ENCODE measurements around the gene RAB7B. TPM values are rescaled to one million over a fixed set of nuclear protein-coding genes. Genes with fewer than 3 reads are reported as not detected.

RAB7B gene
- total RNA-seq, 1 experiment from 2014 or later = 0.22 TPM

GRCh38 chr1:205980237-205980870, 22.8 kb downstream of the RAB7B start (continued):
- TF ChIP-seq REST (IDR thresholded peaks at IDR 0.05; ENCODE audit: low read depth) = no peak
- no peak for TF ChIP-seq RAD21 (IDR thresholded peaks at IDR 0.05; ENCODE audit: low read depth)

GRCh38 chr1:205979301-205979700, 23.9 kb downstream of the RAB7B start:
- no peak for DNase-seq (ENCODE audit: low read depth, low spot score)
- CTCF ChIA-PET = interaction anchor here (6.6 kb wide), 1 partner anchor 61 kb away, joined by 339 read pairs; no protein-coding TSS in a partner anchor
- Histone ChIP-seq H3K4me3 (replicated peaks in 1 of 2; ENCODE audit: low read depth in 1 of 2, low read length in 2 of 2) (no peak overlapping the region), H3K9ac (ENCODE audit: low read length) (no peak overlapping the region), H3K27me3 (ENCODE audit: insufficient read depth, low read length) (no peaks in the 10 kb centered on the region), H3K27ac (ENCODE audit: low read depth, low read length) (no peak overlapping the region), H3K4me2 (ENCODE audit: low read length) (no peak overlapping the region), H3K36me3 (ENCODE audit: control insufficient read depth in 1 of 2, insufficient read depth in 2 of 2, low read length in 2 of 2) (no peaks in the 10 kb centered on the region), H3K9me3 (ENCODE audit: control insufficient read depth in 1 of 2, insufficient read depth in 1 of 2, low read depth in 1 of 2, low read length in 2 of 2) (no peaks in the 10 kb centered on the region), H2AFZ (ENCODE audit: low read depth, low read length, poor library complexity, severe bottlenecking) (no peak overlapping the region), H3K9me2 (ENCODE audit: insufficient read depth) (no peaks in the 10 kb centered on the region), H3K79me2 (ENCODE audit: insufficient read depth, low read length) (no peaks in the 10 kb centered on the region), H4K20me1 (ENCODE audit: insufficient read depth) (no peaks in the 10 kb centered on the region), H3K4me1 (ENCODE audit: control insufficient read depth in 1 of 2, insufficient read depth in 2 of 2, low read length in 2 of 2) (peaks cover 9 to 20% of the 10 kb centered on the region in 2 experiments)
- no peak for ATAC-seq
- intact Hi-C loops (cut with micrococcal nuclease) = loop anchor here (5.0 kb wide), 1 partner anchor 387 kb away; no protein-coding TSS in a partner anchor
- RAD21 ChIA-PET (ENCODE audit: low non-redundant PET in 1 of 2, low total read pairs in 2 of 2, uncharacterized antibody in 2 of 2, unreplicated experiment in 2 of 2) = interaction anchor here in 1 of 2 experiments (1.1 to 2.6 kb wide), 2 partner anchors 61 to 321 kb away, joined by 5 to 18 read pairs; no protein-coding TSS in a partner anchor
- BruUV-seq (replicated peaks) = no TSS peak
- no peak for TF ChIP-seq TCF7L2 (IDR thresholded peaks at IDR 0.05; ENCODE audit: borderline replicate concordance, extremely low read depth, insufficient read depth, insufficient read length)
- no peak for TF ChIP-seq CTCF (IDR thresholded peaks at IDR 0.05 in 2 of 3, conservative IDR thresholded peaks at IDR 0.05 in 1 of 3; ENCODE audit: borderline replicate concordance in 1 of 3, insufficient read depth in 1 of 3, low read depth in 2 of 3, low read length in 2 of 3)
- TF ChIP-seq SIN3A (IDR thresholded peaks at IDR 0.05; ENCODE audit: low read depth) = no peak
- no peak for TF ChIP-seq REST (IDR thresholded peaks at IDR 0.05; ENCODE audit: low read depth)
- POLR2A ChIA-PET = no interaction called here
